SK-N-SH treated with all-trans-retinoic acid at 6 μM for 48 hours (cell line): ENCODE measurements around the gene KDM4B.
"Not testable (repeated sequence)": the region's sequence is repeated elsewhere in the genome, so short reads cannot be mapped to it uniquely, and the experiment has no call there.

Source experiments
- CSDC2 ChIP-seq: fragments of 250-450 bp; sonication (Bioruptor Pico); IDR thresholded peaks from 2 replicates; pipeline ENCODE4 v1.5.0; 2020; ENCODE audit warnings: mild to moderate bottlenecking, moderate library complexity
- GLIS3 ChIP-seq: fragments of 250-450 bp; sonication (Bioruptor Pico); IDR thresholded peaks from 2 replicates; pipeline ENCODE4 v1.5.0; 2020; ENCODE audit warnings: mild to moderate bottlenecking, moderate library complexity
- RARB ChIP-seq: fragments of 250-450 bp; sonication (Bioruptor Pico); IDR thresholded peaks from 2 replicates; pipeline ENCODE4 v1.8.0; 2021; ENCODE audit warnings: mild to moderate bottlenecking, moderate library complexity
- SNAI2 ChIP-seq: fragments of 250-450 bp; sonication (Bioruptor Pico); IDR thresholded peaks from 2 replicates; pipeline ENCODE4 v1.5.0; 2020; ENCODE audit warnings: mild to moderate bottlenecking, moderate library complexity
- TCF4 ChIP-seq: fragments of 250-450 bp; sonication (Bioruptor Pico); IDR thresholded peaks from 2 replicates; pipeline ENCODE4 v1.8.0; 2021; ENCODE audit warnings: mild to moderate bottlenecking, moderate library complexity, borderline replicate concordance
- TOX ChIP-seq: fragments of 250-450 bp; sonication (Bioruptor Pico); IDR thresholded peaks from 2 replicates; pipeline ENCODE4 v1.8.0; 2021; ENCODE audit warnings: mild to moderate bottlenecking, moderate library complexity, borderline replicate concordance
- ZFP3 ChIP-seq: fragments of 250-450 bp; sonication (Bioruptor Pico); IDR thresholded peaks from 2 replicates; pipeline ENCODE4 v1.5.0; 2020; ENCODE audit warnings: mild to moderate bottlenecking, moderate library complexity
- ZFP30 ChIP-seq: fragments of 450-650 bp; formaldehyde crosslinking; IDR thresholded peaks from 2 replicates; pipeline ENCODE4 v1.5.0; 2022; ENCODE audit warnings: mild to moderate bottlenecking, moderate library complexity
- ZNF565 ChIP-seq: fragments of 450-650 bp; formaldehyde crosslinking; conservative IDR thresholded peaks from 2 replicates; pipeline ENCODE4 v1.5.0; 2020; ENCODE audit warnings: low read depth, mild to moderate bottlenecking, moderate library complexity
- ZNF70 ChIP-seq: fragments of 450-650 bp; formaldehyde crosslinking; IDR thresholded peaks from 2 replicates; pipeline ENCODE4 v1.5.0; 2020; ENCODE audit warnings: mild to moderate bottlenecking, moderate library complexity
- ZNF8 ChIP-seq: fragments of 450-650 bp; formaldehyde crosslinking; IDR thresholded peaks from 2 replicates; pipeline ENCODE4 v1.5.0; 2020; ENCODE audit warnings: mild to moderate bottlenecking, moderate library complexity
- TF ChIP-seq, protein P1 (sequence below): fragments of 250-450 bp; sonication (Bioruptor Pico); IDR thresholded peaks from 2 replicates; pipeline ENCODE4 v1.5.0; 2020; ENCODE audit warnings: mild to moderate bottlenecking, moderate library complexity
- TF ChIP-seq, protein P2 (sequence below): fragments of 250-450 bp; sonication (Bioruptor Pico); IDR thresholded peaks from 2 replicates; pipeline ENCODE4 v1.8.0; 2020; ENCODE audit warnings: mild to moderate bottlenecking, moderate library complexity, borderline replicate concordance
- TF ChIP-seq, protein P3 (sequence below): fragments of 250-450 bp; sonication (Bioruptor Pico); IDR thresholded peaks from 2 replicates; pipeline ENCODE4 v1.8.0; 2021; ENCODE audit warnings: low read depth, mild to moderate bottlenecking, moderate library complexity, borderline replicate concordance

DNA sequence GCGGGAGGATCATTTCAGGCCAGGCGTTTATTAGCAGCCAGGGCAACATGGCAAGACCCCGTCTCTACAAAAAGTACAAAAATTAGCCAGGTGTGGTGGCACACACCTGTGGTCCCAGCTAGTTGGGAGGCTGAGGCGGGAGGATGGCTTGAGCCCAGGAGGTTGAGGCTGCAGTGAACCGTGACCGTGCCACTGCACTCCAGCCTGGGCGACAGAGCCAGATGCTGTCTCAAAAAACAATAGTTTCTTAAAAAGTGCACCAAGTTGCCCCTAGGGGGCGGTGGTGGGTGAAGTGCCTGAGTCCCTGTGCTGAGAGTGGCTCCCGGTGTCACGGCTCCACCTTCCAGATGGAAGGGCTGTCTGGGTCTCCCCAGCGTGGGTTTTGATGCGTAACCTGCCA is 60.7 kb downstream of the KDM4B start:
- not testable (repeated sequence) for TF ChIP-seq TOX (CRISPR knock-in tag); TCF4 (CRISPR knock-in tag); SNAI2 (CRISPR knock-in tag); CSDC2; RARB (CRISPR knock-in tag); ZNF565 (CRISPR knock-in tag); GLIS3 (CRISPR knock-in tag); ZNF70 (CRISPR knock-in tag); ZFP30 (CRISPR knock-in tag); ZFP3 (CRISPR knock-in tag); ZNF8
- TF ChIP-seq, protein P1, sequence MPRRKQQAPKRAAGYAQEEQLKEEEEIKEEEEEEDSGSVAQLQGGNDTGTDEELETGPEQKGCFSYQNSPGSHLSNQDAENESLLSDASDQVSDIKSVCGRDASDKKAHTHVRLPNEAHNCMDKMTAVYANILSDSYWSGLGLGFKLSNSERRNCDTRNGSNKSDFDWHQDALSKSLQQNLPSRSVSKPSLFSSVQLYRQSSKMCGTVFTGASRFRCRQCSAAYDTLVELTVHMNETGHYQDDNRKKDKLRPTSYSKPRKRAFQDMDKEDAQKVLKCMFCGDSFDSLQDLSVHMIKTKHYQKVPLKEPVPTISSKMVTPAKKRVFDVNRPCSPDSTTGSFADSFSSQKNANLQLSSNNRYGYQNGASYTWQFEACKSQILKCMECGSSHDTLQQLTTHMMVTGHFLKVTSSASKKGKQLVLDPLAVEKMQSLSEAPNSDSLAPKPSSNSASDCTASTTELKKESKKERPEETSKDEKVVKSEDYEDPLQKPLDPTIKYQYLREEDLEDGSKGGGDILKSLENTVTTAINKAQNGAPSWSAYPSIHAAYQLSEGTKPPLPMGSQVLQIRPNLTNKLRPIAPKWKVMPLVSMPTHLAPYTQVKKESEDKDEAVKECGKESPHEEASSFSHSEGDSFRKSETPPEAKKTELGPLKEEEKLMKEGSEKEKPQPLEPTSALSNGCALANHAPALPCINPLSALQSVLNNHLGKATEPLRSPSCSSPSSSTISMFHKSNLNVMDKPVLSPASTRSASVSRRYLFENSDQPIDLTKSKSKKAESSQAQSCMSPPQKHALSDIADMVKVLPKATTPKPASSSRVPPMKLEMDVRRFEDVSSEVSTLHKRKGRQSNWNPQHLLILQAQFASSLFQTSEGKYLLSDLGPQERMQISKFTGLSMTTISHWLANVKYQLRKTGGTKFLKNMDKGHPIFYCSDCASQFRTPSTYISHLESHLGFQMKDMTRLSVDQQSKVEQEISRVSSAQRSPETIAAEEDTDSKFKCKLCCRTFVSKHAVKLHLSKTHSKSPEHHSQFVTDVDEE = not testable (repeated sequence)
- TF ChIP-seq, protein P2, sequence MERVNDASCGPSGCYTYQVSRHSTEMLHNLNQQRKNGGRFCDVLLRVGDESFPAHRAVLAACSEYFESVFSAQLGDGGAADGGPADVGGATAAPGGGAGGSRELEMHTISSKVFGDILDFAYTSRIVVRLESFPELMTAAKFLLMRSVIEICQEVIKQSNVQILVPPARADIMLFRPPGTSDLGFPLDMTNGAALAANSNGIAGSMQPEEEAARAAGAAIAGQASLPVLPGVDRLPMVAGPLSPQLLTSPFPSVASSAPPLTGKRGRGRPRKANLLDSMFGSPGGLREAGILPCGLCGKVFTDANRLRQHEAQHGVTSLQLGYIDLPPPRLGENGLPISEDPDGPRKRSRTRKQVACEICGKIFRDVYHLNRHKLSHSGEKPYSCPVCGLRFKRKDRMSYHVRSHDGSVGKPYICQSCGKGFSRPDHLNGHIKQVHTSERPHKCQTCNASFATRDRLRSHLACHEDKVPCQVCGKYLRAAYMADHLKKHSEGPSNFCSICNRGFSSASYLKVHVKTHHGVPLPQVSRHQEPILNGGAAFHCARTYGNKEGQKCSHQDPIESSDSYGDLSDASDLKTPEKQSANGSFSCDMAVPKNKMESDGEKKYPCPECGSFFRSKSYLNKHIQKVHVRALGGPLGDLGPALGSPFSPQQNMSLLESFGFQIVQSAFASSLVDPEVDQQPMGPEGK (CRISPR knock-in tag) = not testable (repeated sequence)
- TF ChIP-seq, protein P3, sequence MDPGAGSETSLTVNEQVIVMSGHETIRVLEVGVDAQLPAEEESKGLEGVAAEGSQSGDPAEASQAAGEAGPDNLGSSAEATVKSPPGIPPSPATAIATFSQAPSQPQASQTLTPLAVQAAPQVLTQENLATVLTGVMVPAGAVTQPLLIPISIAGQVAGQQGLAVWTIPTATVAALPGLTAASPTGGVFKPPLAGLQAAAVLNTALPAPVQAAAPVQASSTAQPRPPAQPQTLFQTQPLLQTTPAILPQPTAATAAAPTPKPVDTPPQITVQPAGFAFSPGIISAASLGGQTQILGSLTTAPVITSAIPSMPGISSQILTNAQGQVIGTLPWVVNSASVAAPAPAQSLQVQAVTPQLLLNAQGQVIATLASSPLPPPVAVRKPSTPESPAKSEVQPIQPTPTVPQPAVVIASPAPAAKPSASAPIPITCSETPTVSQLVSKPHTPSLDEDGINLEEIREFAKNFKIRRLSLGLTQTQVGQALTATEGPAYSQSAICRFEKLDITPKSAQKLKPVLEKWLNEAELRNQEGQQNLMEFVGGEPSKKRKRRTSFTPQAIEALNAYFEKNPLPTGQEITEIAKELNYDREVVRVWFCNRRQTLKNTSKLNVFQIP (CRISPR knock-in tag) = not testable (repeated sequence)
